ENCODE measurements around the gene CYP46A1. TPM values are rescaled to one million over a fixed set of nuclear protein-coding genes. Genes with fewer than 3 reads are reported as not detected.

The CYP46A1 gene
- total RNA-seq, 1 donor from 2014 or later = 9.4 TPM

DNA sequence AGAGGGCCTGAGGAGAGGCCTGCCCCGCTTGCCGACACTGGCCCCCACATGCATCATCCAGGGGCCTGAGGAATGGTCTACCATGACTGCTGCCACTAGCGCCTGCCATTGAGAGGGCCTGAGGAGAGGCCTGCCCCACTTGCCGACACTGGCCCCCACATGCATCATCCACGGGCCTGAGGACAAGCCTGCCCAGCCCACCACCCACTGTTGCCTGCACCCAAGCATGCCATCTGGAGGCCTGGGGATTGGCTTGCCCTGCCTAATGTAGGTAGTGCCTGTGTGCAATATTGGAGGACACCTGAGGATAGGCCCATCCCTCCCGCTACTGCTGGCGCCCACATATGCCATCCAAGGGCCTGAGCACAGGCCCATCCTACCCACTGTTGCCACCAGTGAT lies 24.4 kb downstream of the CYP46A1 start:
- no peak for DNase-seq (ENCODE audit: low spot score)

DNA sequence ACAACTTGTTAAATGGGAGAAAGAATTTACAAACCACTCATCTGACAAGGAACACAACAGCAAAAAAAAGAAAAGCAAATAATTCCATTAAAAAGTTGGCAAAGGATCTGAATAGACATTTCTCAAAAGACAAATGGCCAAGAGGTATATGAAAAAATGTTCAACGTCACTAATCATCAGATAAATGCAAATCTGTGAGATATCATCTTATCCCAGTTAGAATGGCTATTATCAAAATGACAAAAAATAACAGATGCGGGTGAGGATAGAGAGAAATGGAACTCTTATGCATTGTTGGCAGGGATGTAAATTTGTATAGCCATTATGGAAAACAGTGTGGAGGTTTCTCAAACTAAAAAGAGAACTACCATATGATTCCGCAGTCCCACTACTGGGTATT lies 29.9 kb downstream of the CYP46A1 start:
- no peak for DNase-seq (ENCODE audit: low spot score)

- DNase-seq (ENCODE audit: low spot score) = no peak
Observed at GRCh38 chr14:99715266-99716000, 31.3 kb downstream of the CYP46A1 start.

DNA sequence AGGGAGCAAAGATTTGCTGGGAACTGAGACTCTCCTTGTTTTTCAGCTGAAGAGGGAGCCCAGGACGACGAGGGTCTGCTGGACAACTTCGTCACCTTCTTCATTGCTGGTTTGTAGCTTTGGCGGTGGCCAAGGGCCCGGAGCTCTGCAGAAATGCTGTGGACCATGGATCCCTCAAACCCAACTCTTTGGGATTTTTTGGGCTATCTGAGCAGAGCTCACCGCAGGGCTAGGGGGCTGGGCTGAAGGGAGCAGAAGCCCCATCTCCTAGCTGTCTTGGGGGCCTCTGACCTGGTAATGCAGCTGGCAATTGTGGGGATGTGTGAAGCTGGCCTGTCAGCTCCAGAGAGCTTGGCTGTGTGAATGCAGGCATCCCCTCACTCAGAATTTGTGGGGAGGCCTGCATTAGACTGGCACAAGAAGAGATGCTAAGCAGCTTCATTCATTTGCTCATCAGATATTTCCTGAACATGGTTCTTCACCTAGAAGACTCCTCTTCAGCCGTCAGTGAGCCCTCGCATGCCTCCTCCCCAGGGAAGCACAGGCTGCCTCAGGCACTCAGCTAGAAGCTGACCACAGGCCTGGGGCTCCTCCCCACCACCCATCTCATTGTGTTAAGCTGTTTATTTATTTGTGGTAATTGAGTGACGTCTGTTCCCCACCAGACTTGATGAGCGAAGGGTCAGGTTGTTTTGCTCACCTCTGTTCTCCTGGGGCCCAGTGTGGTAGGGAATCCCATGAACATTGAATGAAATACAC lies 32.2 kb downstream of the CYP46A1 start:
- DNase-seq (ENCODE audit: low spot score) = no peak

DNA sequence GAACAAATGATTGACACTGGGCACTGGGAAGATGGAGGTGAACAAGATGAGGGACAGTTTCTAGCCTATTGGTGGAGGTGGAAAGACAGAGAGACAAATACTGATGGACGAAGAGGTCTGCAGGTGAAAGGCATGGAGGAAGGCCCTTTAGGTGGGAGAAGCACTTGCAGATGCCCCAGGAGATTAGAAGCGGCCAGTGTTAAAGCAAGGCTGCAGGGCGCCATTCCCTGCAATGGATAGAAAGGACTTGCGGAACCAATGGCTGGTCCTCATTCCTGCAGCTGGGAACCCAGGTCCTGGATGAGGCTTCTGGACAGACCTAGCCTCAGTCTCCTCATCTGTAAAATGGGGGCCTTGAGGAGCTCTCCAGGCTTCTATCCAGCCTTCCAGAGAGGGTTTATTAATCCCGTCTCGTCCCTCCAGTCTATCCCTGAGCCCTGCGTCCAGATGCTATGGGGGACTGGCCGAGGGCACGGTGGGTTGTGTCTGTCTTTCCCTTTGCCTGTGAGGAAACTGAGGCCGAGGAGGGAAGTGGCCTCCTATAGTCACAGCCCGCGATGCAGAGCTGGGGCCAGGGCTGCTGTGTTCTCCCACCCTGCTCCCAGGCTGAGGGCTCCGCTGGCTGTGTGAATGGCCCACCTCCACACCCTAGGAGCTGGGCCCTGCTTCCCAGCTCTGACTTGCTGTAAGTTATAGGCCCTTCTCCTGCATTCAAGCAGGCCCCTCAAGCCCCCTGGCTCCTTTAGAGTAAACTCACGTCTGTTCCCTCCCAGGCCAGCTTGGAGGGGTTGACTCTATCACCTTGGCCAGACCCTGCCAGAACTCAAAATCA lies 33.0 kb downstream of the CYP46A1 start:
- DNase-seq (ENCODE audit: low spot score) = no peak

DNA sequence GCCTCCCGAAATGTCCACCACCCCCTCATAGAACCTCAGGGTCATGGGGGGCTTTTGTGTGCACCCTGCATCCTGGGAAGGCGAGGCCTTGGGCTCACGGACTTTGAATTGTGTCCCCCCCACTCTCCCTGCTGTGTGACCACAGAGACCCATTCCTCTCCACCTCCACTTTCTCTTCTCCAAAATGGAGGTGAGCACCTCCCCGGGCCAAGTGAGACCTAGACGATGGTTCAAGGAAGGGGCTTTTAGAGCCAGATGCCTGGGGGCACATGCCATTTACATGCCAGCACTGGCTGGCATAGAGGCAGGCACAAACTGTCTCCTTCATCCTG lies 33.5 kb downstream of the CYP46A1 start:
- no peak for DNase-seq (ENCODE audit: low spot score)

GRCh38 chr14:99718031-99718810 lies 34.1 kb downstream of the CYP46A1 start:
- DNase-seq (ENCODE audit: low spot score) = no peak

GRCh38 chr14:99718811-99719192 lies 34.7 kb downstream of the CYP46A1 start:
- no peak for DNase-seq (ENCODE audit: low spot score)

- DNase-seq (ENCODE audit: low spot score) = no peak
Observed at GRCh38 chr14:99720941-99721791, 37.1 kb downstream of the CYP46A1 start.

- no peak for DNase-seq (ENCODE audit: low spot score)
Observed at GRCh38 chr14:99721792-99722516, 37.9 kb downstream of the CYP46A1 start.

GRCh38 chr14:99722741-99723140 lies 38.6 kb downstream of the CYP46A1 start:
- no peak for DNase-seq (ENCODE audit: low spot score)

DNA sequence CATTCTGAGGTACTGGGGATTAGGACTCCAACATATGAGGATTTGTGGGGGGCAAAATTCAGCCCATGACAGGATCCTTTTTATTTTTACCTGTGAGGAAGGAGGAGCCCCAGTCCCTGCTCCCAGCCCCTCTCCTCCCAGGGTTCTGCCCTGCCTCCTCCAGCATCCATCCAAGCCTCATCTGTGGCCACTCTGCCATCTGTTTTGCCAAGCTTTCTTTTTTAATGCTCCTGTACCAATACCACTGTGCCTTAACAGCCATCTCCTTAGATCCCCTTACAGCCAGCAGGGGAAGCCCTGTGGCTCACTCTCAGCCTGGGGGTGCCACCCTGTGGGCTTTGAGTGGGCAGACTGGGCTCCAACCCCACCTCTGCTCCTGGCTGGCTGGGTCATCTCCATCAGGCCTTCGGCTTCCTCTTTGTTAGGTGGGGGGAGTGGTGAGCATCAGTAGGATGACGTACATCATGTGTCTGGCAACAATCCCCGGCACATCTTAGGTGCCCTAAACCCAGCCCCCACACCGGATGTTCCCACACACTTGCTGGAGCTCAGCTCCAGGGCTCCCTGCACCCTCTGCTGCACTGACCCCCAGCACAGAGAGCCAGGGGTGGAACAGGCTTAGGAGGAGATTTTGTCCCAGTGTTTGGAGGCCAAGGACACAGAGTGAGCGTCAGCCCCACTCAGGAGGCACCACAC lies 40.2 kb downstream of the CYP46A1 start:
- DNase-seq (ENCODE audit: low spot score) = no peak

DNA sequence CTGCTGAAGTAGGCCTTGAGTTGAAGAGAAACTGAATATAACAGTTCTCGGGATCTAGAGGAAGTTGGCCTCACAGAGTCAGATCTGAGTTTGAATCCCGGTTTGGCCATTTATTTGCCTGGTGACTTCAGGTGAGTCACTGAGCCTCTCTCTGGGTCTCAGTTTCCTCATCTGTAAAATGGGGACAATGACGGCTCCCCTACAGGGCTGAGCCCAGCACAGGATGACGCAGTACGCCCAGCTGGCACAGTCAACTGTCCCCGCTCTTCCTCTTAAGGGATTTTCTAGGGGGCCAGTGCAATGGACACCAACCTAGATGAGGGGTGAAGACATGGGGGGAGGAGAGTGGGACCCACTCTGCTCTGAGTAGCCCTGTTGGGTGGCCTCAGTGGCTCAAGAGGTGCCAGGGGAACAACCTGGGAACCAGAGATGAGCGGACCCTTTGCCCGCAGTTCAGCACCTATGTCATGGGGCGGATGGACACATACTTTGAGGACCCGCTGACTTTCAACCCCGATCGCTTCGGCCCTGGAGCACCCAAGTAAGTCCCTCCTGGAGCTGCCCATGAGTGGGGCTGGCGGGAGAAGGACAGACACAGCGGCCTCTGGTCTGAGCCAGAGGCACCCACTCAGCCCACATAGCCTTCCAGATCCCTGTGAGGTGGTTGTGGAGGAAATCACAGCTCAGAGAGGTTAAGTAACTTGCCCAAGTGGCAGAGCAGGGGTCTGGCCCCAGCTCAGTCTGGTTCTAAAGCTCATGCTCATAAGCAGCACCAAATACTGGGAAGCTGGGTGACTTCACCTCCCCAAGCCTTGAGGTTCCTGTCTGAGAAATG lies 41.1 kb downstream of the CYP46A1 start:
- DNase-seq (ENCODE audit: low spot score) = no peak

GRCh38 chr14:99725774-99726537 lies 41.9 kb downstream of the CYP46A1 start:
- no peak for DNase-seq (ENCODE audit: low spot score)

DNA sequence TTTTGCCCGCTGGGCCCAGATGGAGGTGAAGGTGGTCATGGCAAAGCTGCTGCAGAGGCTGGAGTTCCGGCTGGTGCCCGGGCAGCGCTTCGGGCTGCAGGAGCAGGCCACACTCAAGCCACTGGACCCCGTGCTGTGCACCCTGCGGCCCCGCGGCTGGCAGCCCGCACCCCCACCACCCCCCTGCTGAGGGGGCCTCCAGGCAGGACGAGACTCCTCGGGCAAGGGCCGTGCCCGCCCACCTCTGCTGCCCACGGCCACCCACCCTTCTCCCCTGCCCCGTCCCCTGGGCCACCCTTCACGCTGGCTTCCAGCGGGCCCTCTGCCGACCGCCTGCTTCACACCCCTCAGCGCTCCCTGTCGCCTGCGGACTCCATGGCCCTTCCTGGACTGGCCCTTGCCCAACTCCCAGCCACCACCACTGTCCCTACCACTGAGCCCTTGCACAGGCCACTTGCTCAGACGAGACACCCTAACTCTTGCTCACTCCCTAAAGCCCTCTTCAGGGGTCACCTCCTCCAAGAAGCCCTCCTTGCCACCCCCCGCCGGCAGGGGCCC lies 42.5 kb downstream of the CYP46A1 start:
- no peak for DNase-seq (ENCODE audit: low spot score)

- DNase-seq (ENCODE audit: low spot score) = no peak
Observed at GRCh38 chr14:99727096-99727870, 43.2 kb downstream of the CYP46A1 start.

Measured in umbilical cord (tissue), 2 donors.